SU-DHL-6 (cell line): ENCODE results near the gene GTF3C2.

Source experiments
- H2AFZ ChIP-seq: fragments of 200-600 bp; sonication (generic); 2 replicates; pipeline ENCODE4 v1.6.1; 2014; ENCODE audit warnings: low read depth, mild to moderate bottlenecking, moderate library complexity, mixed read lengths, antibody characterized with exemption, low read length; ENCODE audit not compliant: severe bottlenecking
- H3F3A ChIP-seq: fragments of 200-600 bp; shearing (Covaris generic); 2 replicates; pipeline ENCODE4 v1.6.0; 2016; ENCODE audit warnings: antibody characterized with exemption, mild to moderate bottlenecking; ENCODE audit not compliant: insufficient read depth
- H3K27ac ChIP-seq: fragments of 200-600 bp; sonication (generic); 2 replicates; pipeline ENCODE4 v1.5.1; 2016; ENCODE audit warnings: low read depth, mild to moderate bottlenecking, low read length, moderate library complexity, mixed read lengths
- H3K27me3 ChIP-seq: fragments of 200-600 bp; sonication (generic), shearing (Covaris generic); 2 replicates; pipeline ENCODE4 v1.6.0; 2014; ENCODE audit warnings: mild to moderate bottlenecking, low read length
- H3K36me3 ChIP-seq: fragments of 200-600 bp; sonication (generic); 2 replicates; pipeline ENCODE4 v1.6.1; 2014; ENCODE audit warnings: mild to moderate bottlenecking, low read length, mixed read lengths
- H3K4me2 ChIP-seq: fragments of 300-600, 200-600 bp; shearing (Covaris generic), sonication (generic); 2 replicates; pipeline ENCODE4 v1.6.0; 2014; ENCODE audit warnings: low read length, low read depth, mild to moderate bottlenecking; ENCODE audit not compliant: poor library complexity, severe bottlenecking
- H3K4me3 ChIP-seq: fragments of 200-600 bp; sonication (generic); 2 replicates; pipeline ENCODE4 v1.5.1; 2014; ENCODE audit warnings: antibody characterized with exemption, low read length, mild to moderate bottlenecking, mixed read lengths; ENCODE audit not compliant: insufficient read depth, poor library complexity, severe bottlenecking
- H3K79me2 ChIP-seq: fragments of 200-600 bp; sonication (generic); 2 replicates; pipeline ENCODE4 v1.6.1; 2014; ENCODE audit warnings: mild to moderate bottlenecking, low read length, moderate library complexity; ENCODE audit not compliant: insufficient read depth
- H3K9ac ChIP-seq: fragments of 200-600 bp; sonication (generic); 2 replicates; pipeline ENCODE4 v1.7.0; 2014; ENCODE audit warnings: mild to moderate bottlenecking, low read length
- H3K9me2 ChIP-seq: fragments of 200-600 bp; sonication (generic); replicated peaks from 2 replicates; pipeline ENCODE4 v1.6.1; 2014; ENCODE audit warnings: low read length; ENCODE audit not compliant: insufficient read depth
- H3K9me3 ChIP-seq: fragments of 200-600 bp; sonication (generic); 2 replicates; pipeline ENCODE4 v1.6.1; 2014; ENCODE audit warnings: low read length, mixed read lengths; ENCODE audit not compliant: insufficient read depth
- H4K20me1 ChIP-seq: fragments of 200-600 bp; sonication (generic); 2 replicates; pipeline ENCODE4 v1.6.1; 2014; ENCODE audit warnings: low read depth, mild to moderate bottlenecking, antibody characterized with exemption, low read length, moderate library complexity, mixed read lengths
- EZH2phosphoT487 ChIP-seq: fragments of 200-600 bp; sonication (generic), shearing (Covaris generic); conservative IDR thresholded peaks from 2 replicates; pipeline ENCODE4 v1.6.1; 2018; ENCODE audit warnings: mild to moderate bottlenecking, antibody characterized with exemption, low read length, moderate library complexity, mixed read lengths
- TF ChIP-seq, protein P1 (sequence below): fragments of 200-600 bp; sonication (generic); IDR thresholded peaks from one replicate; pipeline ENCODE4 v1.5.1; 2017; ENCODE audit warnings: antibody characterized with exemption, mild to moderate bottlenecking, low read length, moderate library complexity; ENCODE audit not compliant: insufficient read depth, poor library complexity, severe bottlenecking

GTF3C2 gene

DNA sequence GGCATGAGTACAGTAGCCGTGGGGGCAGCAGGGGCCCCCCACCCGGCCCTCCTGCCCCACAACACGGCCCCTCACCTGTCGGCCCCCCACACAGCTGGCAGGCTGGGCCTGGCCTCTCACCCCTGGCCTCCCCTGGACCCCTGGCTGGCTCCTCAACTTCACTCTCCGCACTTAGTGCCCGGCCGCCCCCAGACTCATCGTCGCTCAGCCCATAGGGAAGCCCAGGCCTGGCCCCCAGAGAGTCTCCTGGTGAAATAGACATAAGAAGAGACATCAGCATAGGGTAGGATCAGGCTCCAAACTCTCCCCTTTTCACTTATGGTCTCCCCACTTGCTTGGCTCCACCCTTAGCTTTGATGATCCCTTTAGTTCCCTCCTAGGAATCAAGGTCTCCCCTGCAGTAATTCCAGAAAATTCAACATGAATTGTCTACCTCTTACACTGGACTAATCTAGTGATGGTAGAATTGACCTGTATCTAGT, 22.3 kb upstream of the GTF3C2 start:
- Histone ChIP-seq H2AFZ (no peak overlapping the region), H3K4me2 (peak overlapping the region; percentile 80), H3K9me3 (no peaks in the 10 kb centered on the region), H3K79me2 (0 out of 2 replicates have a peak, but pooled peaks cover 7% of the 10 kb centered on the region), H3K27me3 (no peaks in the 10 kb centered on the region), H3K9ac (peak overlapping the region; percentile 78; the same call in 1 of the 2 replicates), H3K9me2 (no peaks in the 10 kb centered on the region), H3K27ac (peak overlapping the region; percentile 75; the same call in 1 of the 2 replicates), H3F3A (peaks cover 30% of the 10 kb centered on the region), H3K4me3 (no peak overlapping the region), H3K36me3 (peaks cover 2% of the 10 kb centered on the region; the same call in 1 of the 2 replicates), H4K20me1 (no peaks in the 10 kb centered on the region)
- TF ChIP-seq, protein P1, sequence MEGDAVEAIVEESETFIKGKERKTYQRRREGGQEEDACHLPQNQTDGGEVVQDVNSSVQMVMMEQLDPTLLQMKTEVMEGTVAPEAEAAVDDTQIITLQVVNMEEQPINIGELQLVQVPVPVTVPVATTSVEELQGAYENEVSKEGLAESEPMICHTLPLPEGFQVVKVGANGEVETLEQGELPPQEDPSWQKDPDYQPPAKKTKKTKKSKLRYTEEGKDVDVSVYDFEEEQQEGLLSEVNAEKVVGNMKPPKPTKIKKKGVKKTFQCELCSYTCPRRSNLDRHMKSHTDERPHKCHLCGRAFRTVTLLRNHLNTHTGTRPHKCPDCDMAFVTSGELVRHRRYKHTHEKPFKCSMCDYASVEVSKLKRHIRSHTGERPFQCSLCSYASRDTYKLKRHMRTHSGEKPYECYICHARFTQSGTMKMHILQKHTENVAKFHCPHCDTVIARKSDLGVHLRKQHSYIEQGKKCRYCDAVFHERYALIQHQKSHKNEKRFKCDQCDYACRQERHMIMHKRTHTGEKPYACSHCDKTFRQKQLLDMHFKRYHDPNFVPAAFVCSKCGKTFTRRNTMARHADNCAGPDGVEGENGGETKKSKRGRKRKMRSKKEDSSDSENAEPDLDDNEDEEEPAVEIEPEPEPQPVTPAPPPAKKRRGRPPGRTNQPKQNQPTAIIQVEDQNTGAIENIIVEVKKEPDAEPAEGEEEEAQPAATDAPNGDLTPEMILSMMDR, result no peak
- TF ChIP-seq EZH2phosphoT487, result no peak

DNA sequence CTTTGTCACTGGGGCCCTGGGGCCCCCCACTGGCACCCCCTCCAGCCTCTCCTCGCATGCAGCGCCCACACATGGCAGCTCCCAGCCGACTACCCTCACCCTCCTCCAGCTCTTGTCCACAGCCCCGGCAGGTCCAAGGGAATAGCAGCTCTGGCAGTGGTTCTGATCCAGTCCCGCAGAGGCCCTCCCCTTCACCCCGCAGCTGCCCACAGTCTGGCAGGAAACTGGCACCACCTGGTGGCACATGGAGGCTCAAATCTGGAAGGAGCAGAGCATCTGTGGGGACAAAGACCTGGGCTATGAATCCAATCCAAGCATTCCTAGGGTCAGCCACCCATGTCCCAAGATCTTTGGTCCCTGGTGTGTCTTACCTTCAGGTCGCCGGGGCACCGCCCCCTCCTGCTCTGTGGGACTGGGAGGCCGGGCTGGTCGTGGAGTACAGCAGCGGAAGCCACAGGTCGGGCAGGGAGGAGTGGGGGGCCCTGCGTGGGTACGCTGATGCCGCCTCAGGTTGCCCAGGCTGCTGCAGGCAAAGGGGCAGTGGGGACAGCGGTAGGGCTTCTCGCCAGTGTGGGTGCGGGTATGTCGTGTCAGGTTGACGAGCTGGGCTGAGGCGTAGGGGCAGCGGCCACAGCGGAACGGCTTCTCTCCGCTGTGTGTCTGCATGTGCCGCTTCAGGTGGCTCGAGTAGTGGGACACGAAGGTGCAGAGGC, 21.7 kb upstream of the GTF3C2 start:
- peaks cover 30% of the 10 kb centered on the region for H3F3A ChIP-seq
- no peak for TF ChIP-seq EZH2phosphoT487
- TF ChIP-seq, protein P1, result no peak

DNA sequence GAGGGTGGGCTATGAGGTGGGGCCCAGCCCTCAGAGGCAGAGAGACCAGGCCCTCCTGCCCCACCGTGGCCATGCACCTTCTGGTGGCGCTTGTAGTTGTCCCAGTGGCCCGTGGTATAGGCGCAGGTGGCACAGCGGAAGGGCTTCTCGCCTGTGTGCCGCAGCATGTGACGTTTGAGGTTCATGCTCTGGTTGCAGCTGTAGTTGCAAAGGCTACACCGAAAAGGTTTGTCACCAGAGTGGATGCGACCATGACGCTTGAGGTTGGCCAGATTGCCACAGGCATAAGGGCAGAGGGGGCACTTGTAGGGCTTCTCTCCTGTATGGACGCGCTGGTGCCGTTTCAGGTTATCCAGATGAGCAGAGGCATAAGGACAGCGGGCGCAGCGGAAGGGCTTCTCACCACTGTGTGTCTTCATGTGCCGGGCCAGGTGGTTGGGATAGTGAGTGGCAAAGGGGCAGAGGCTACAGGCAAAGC, 21.1 kb upstream of the GTF3C2 start:
- H3K27ac ChIP-seq, result no peak overlapping the region
- TF ChIP-seq EZH2phosphoT487, result no peak
- TF ChIP-seq, protein P1, result no peak
- no peak overlapping the region for H3K4me2 ChIP-seq
- no peak overlapping the region for H2AFZ ChIP-seq
- H3K9ac ChIP-seq, result no peak overlapping the region
- peaks cover 30% of the 10 kb centered on the region for H3F3A ChIP-seq
- no peaks in the 10 kb centered on the region for H3K9me3 ChIP-seq
- H3K9me2 ChIP-seq, result no peaks in the 10 kb centered on the region
- H3K27me3 ChIP-seq, result no peaks in the 10 kb centered on the region
- 0 out of 2 replicates have a peak, but pooled peaks cover 7% of the 10 kb centered on the region for H3K79me2 ChIP-seq
- H3K4me3 ChIP-seq, result no peak overlapping the region
- no peaks in the 10 kb centered on the region; the same call in 1 of the 2 replicates for H3K36me3 ChIP-seq
- H4K20me1 ChIP-seq, result no peaks in the 10 kb centered on the region

More for the DNA sequence above, 21.7 kb upstream of the GTF3C2 start:
- Histone ChIP-seq H3K27ac (no peak overlapping the region), H3K79me2 (0 out of 2 replicates have a peak, but pooled peaks cover 7% of the 10 kb centered on the region), H3K9me3 (no peaks in the 10 kb centered on the region), H3K27me3 (no peaks in the 10 kb centered on the region), H3K4me2 (no peak overlapping the region), H3K4me3 (no peak overlapping the region), H4K20me1 (no peaks in the 10 kb centered on the region), H3K36me3 (no peaks in the 10 kb centered on the region; the same call in 1 of the 2 replicates), H3K9ac (no peak overlapping the region), H3K9me2 (no peaks in the 10 kb centered on the region), H2AFZ (no peak overlapping the region)
